Liver (tissue), 3 donors: ENCODE measurements around the gene SEMA3C.

Experiments used
- ATF3 ChIP-seq: IDR thresholded peaks from 2 replicates; pipeline ENCODE4 v1.6.1; 2016; ENCODE audit warnings: antibody characterized with exemption
- CTCF ChIP-seq: fragments of 150-350 bp; IDR thresholded peaks from 2 replicates; pipeline ENCODE4 v1.5.1; 2017; ENCODE audit warnings: improper control_type of control experiment, low read depth, low read length; ENCODE audit not compliant: missing input control
- NR2F2 ChIP-seq: IDR thresholded peaks from 2 replicates; pipeline ENCODE4 v1.6.1; 2016; ENCODE audit warnings: antibody characterized with exemption
- RAD21 ChIP-seq, 2 donors: IDR thresholded peaks; 2 replicates each; pipeline ENCODE4 v1.6.1; 2016; ENCODE audit warnings: antibody characterized with exemption in 2 of 2, mild to moderate bottlenecking in 2 of 2
- SP1 ChIP-seq: IDR thresholded peaks from 2 replicates; pipeline ENCODE4 v1.6.1; 2018; ENCODE audit warnings: antibody characterized with exemption, mild to moderate bottlenecking
- TAF1 ChIP-seq: conservative IDR thresholded peaks from 2 replicates; pipeline ENCODE4 v1.6.1; 2016; ENCODE audit warnings: antibody characterized with exemption, mild to moderate bottlenecking
- YY1 ChIP-seq: IDR thresholded peaks from 2 replicates; pipeline ENCODE4 v1.6.1; 2016; ENCODE audit warnings: antibody characterized with exemption, mild to moderate bottlenecking
- ZBTB33 ChIP-seq: IDR thresholded peaks from 2 replicates; pipeline ENCODE4 v1.6.1; 2016; ENCODE audit warnings: antibody characterized with exemption
- TF ChIP-seq, protein P1 (sequence below): IDR thresholded peaks from 2 replicates; pipeline ENCODE4 v1.6.1; 2016; ENCODE audit warnings: antibody characterized with exemption, mild to moderate bottlenecking
- TF ChIP-seq, protein P2 (sequence below): IDR thresholded peaks from 2 replicates; pipeline ENCODE4 v1.6.1; 2016; ENCODE audit warnings: antibody characterized with exemption
- donor health status: healthy.
- donor health status: healthy.

GRCh38 chr7:80868566-80868965, 50.3 kb downstream of the SEMA3C start:
- no peak for TF ChIP-seq CTCF
- no peak for TF ChIP-seq TAF1
- TF ChIP-seq, protein P1, sequence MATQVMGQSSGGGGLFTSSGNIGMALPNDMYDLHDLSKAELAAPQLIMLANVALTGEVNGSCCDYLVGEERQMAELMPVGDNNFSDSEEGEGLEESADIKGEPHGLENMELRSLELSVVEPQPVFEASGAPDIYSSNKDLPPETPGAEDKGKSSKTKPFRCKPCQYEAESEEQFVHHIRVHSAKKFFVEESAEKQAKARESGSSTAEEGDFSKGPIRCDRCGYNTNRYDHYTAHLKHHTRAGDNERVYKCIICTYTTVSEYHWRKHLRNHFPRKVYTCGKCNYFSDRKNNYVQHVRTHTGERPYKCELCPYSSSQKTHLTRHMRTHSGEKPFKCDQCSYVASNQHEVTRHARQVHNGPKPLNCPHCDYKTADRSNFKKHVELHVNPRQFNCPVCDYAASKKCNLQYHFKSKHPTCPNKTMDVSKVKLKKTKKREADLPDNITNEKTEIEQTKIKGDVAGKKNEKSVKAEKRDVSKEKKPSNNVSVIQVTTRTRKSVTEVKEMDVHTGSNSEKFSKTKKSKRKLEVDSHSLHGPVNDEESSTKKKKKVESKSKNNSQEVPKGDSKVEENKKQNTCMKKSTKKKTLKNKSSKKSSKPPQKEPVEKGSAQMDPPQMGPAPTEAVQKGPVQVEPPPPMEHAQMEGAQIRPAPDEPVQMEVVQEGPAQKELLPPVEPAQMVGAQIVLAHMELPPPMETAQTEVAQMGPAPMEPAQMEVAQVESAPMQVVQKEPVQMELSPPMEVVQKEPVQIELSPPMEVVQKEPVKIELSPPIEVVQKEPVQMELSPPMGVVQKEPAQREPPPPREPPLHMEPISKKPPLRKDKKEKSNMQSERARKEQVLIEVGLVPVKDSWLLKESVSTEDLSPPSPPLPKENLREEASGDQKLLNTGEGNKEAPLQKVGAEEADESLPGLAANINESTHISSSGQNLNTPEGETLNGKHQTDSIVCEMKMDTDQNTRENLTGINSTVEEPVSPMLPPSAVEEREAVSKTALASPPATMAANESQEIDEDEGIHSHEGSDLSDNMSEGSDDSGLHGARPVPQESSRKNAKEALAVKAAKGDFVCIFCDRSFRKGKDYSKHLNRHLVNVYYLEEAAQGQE, result no peak
- TF ChIP-seq ATF3, result no peak
- no peak for TF ChIP-seq NR2F2
- TF ChIP-seq SP1, result no peak
- TF ChIP-seq ZBTB33, result no peak
- TF ChIP-seq RAD21 (IDR thresholded peaks at IDR 0.05), result no peak
- TF ChIP-seq, protein P2, sequence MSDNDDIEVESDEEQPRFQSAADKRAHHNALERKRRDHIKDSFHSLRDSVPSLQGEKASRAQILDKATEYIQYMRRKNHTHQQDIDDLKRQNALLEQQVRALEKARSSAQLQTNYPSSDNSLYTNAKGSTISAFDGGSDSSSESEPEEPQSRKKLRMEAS, result no peak
- no peak for TF ChIP-seq YY1
